Astrocyte of the cerebellum (primary cell): ENCODE data around the gene E4F1.

ENCODE experiments used
- DNase-seq: peaks from one replicate; pipeline ENCODE4 v3.0.0-alpha.2; 2011; ENCODE audit warnings: low read depth
- H3K4me3 ChIP-seq: 2 replicates; pipeline ENCODE4 v1.5.1; 2011; ENCODE audit warnings: mild to moderate bottlenecking, low read depth, low read length, moderate library complexity
- CTCF ChIP-seq: IDR thresholded peaks from 2 replicates; pipeline ENCODE4 v1.5.1; 2012; ENCODE audit warnings: low read length, low read depth, moderate library complexity, mild to moderate bottlenecking; ENCODE audit errors: missing control alignments
- in situ Hi-C: cut with HindIII; loops from 2 replicates; pipeline ENCODE4 v1.10.0; 2017; ENCODE audit warnings: low sequenced_read_pairs

Gene E4F1

GRCh38 chr16:2194852-2195321 is 28.5 kb upstream of the E4F1 start:
- in situ Hi-C loops: no loop called here
- DNase-seq: no peak
- TF ChIP-seq CTCF: peak; percentile 34
- no peak overlapping the region for H3K4me3 ChIP-seq

- TF ChIP-seq CTCF: no peak
- in situ Hi-C loops: no loop called here
- no peak for DNase-seq
- H3K4me3 ChIP-seq: peak overlapping the region; percentile 21
These were observed 27.8 kb upstream of the E4F1 start for GRCh38 chr16:2195322-2196161.

GRCh38 chr16:2196162-2196980 is 27.0 kb upstream of the E4F1 start, which contains the start of gene CASKIN1:
Gene CASKIN1, minus strand, starts transcription at chr16:2196605. Its CDS starts 173 bp downstream, at chr16:2196432.
- TF ChIP-seq CTCF: no peak
- peak within 1 kb of the TSS; percentile 21 for H3K4me3 ChIP-seq
- DNase-seq: no peak
- in situ Hi-C loops: no loop called here

- TF ChIP-seq CTCF: no peak
- DNase-seq: no peak
- in situ Hi-C loops: no loop called here
- H3K4me3 ChIP-seq: no peak overlapping the region
These were observed 26.3 kb upstream of the E4F1 start for GRCh38 chr16:2196981-2197511.

- TF ChIP-seq CTCF: no peak
- DNase-seq: no peak
- no peak overlapping the region for H3K4me3 ChIP-seq
- in situ Hi-C loops: no loop called here
These were observed 25.6 kb upstream of the E4F1 start for GRCh38 chr16:2197765-2198164.

GRCh38 chr16:2198283-2198682 is 25.1 kb upstream of the E4F1 start:
- H3K4me3 ChIP-seq: no peak overlapping the region
- TF ChIP-seq CTCF: no peak
- DNase-seq: no peak
- in situ Hi-C loops: no loop called here
